OCI-LY1 (cell line): ENCODE results near the gene VWA8.

ENCODE experiments used
- H2AFZ ChIP-seq: fragments of 200-600 bp; sonication (generic), shearing (Covaris generic); 2 replicates; pipeline ENCODE4 v1.6.0; 2014; ENCODE audit warnings: antibody characterized with exemption, mild to moderate bottlenecking, low read length
- H3F3A ChIP-seq: fragments of 200-600 bp; sonication (generic), shearing (Covaris generic); 2 replicates; pipeline ENCODE4 v1.6.0; 2014; ENCODE audit warnings: mild to moderate bottlenecking, antibody characterized with exemption, low read length, moderate library complexity; ENCODE audit not compliant: insufficient read depth
- H3K27ac ChIP-seq: fragments of 200-600 bp; sonication (generic); 2 replicates; pipeline ENCODE4 v1.5.1; 2014; ENCODE audit warnings: low read length, mixed run types, mild to moderate bottlenecking, low read depth; ENCODE audit not compliant: poor library complexity, severe bottlenecking
- H3K27me3 ChIP-seq: fragments of 200-600 bp; sonication (generic); 2 replicates; pipeline ENCODE4 v1.6.0; 2014; ENCODE audit warnings: antibody characterized with exemption, mild to moderate bottlenecking, low read length, moderate library complexity; ENCODE audit not compliant: insufficient read depth
- H3K36me3 ChIP-seq: fragments of 200-600 bp; sonication (generic); 2 replicates; pipeline ENCODE4 v1.6.1; 2014; ENCODE audit warnings: mild to moderate bottlenecking, antibody characterized with exemption, low read length, moderate library complexity, mixed read lengths; ENCODE audit not compliant: insufficient read depth
- H3K4me1 ChIP-seq: fragments of 200-600 bp; sonication (generic); 2 replicates; pipeline ENCODE4 v1.5.1; 2014; ENCODE audit warnings: mild to moderate bottlenecking, low read length, moderate library complexity; ENCODE audit not compliant: insufficient read depth, severe bottlenecking
- H3K4me2 ChIP-seq: fragments of 200-600 bp; sonication (generic), shearing (Covaris generic); 2 replicates; pipeline ENCODE4 v1.6.1; 2014; ENCODE audit warnings: low read length
- H3K4me3 ChIP-seq: fragments of 200-600 bp; sonication (generic); 2 replicates; pipeline ENCODE4 v1.5.1; 2014; ENCODE audit warnings: low read length, low read depth, mild to moderate bottlenecking, mixed read lengths; ENCODE audit not compliant: poor library complexity, severe bottlenecking
- H3K79me2 ChIP-seq: fragments of 200-600 bp; shearing (Covaris generic); 2 replicates; pipeline ENCODE4 v1.6.1; 2016; ENCODE audit warnings: mixed run types, low read length, mixed read lengths; ENCODE audit not compliant: insufficient read depth
- H3K9ac ChIP-seq: fragments of 200-600 bp; sonication (generic), shearing (Covaris generic); 2 replicates; pipeline ENCODE4 v1.6.1; 2014; ENCODE audit warnings: mild to moderate bottlenecking, low read length, mixed read lengths
- H3K9me2 ChIP-seq: fragments of 200-600 bp; sonication (generic), shearing (Covaris generic); 2 replicates; pipeline ENCODE4 v1.6.1; 2014; ENCODE audit warnings: low read depth, mild to moderate bottlenecking, low read length, mixed read lengths
- H3K9me3 ChIP-seq: fragments of 200-600 bp; shearing (Covaris generic); 2 replicates; pipeline ENCODE4 v1.6.1; 2014; ENCODE audit warnings: low read length, mixed read lengths
- H4K20me1 ChIP-seq: fragments of 200-600 bp; sonication (generic), shearing (Covaris generic); 2 replicates; pipeline ENCODE4 v1.6.0; 2016; ENCODE audit warnings: mild to moderate bottlenecking, low read length; ENCODE audit not compliant: insufficient read depth
- EZH2 ChIP-seq: fragments of 200-600 bp; sonication (generic), shearing (Covaris generic); IDR thresholded peaks from 2 replicates; pipeline ENCODE4 v1.8.0; 2017; ENCODE audit warnings: borderline replicate concordance, mixed run types, mild to moderate bottlenecking, antibody characterized with exemption, low read length, moderate library complexity, mixed read lengths
- TF ChIP-seq, protein P1 (sequence below): fragments of 200-600 bp; sonication (generic), shearing (Covaris generic); IDR thresholded peaks from 2 replicates; pipeline ENCODE4 v1.5.1; 2017; ENCODE audit warnings: mild to moderate bottlenecking, antibody characterized with exemption, low read length, moderate library complexity, mixed read lengths

The VWA8 gene

DNA sequence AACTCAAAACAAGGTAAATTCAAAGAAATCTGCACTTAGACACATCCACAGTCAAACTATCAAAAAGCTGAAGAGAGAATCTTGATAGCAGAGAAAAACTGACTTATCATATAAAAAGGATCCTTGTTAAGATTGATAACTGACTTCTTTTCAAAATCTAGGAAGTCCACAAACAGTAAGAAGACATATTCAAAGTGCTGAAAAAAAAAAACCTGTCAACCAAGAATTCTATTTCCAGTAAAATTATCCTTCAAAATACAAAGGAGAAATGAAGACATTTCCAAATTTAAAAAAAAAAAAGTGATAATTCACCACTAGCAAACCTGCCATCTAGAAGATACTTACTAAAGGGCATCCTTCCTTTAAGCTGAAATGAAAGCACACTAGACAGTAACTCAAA is 15.0 kb downstream of the VWA8 start:
- Histone ChIP-seq H3K79me2 (peaks cover 13% of the 10 kb centered on the region), H2AFZ (no peak overlapping the region), H3K9me3 (peaks cover 6% of the 10 kb centered on the region; the same call in 1 of the 2 replicates), H3F3A (no peaks in the 10 kb centered on the region), H3K4me2 (no peak overlapping the region), H3K9ac (no peak overlapping the region), H3K4me1 (no peaks in the 10 kb centered on the region), H3K4me3 (no peak overlapping the region), H4K20me1 (no peaks in the 10 kb centered on the region), H3K27ac (no peak overlapping the region), H3K27me3 (no peaks in the 10 kb centered on the region), H3K9me2 (no peaks in the 10 kb centered on the region), H3K36me3 (peaks cover 44% of the 10 kb centered on the region)
- no peak for TF ChIP-seq EZH2
- TF ChIP-seq, protein P1, sequence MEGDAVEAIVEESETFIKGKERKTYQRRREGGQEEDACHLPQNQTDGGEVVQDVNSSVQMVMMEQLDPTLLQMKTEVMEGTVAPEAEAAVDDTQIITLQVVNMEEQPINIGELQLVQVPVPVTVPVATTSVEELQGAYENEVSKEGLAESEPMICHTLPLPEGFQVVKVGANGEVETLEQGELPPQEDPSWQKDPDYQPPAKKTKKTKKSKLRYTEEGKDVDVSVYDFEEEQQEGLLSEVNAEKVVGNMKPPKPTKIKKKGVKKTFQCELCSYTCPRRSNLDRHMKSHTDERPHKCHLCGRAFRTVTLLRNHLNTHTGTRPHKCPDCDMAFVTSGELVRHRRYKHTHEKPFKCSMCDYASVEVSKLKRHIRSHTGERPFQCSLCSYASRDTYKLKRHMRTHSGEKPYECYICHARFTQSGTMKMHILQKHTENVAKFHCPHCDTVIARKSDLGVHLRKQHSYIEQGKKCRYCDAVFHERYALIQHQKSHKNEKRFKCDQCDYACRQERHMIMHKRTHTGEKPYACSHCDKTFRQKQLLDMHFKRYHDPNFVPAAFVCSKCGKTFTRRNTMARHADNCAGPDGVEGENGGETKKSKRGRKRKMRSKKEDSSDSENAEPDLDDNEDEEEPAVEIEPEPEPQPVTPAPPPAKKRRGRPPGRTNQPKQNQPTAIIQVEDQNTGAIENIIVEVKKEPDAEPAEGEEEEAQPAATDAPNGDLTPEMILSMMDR, result no peak

DNA sequence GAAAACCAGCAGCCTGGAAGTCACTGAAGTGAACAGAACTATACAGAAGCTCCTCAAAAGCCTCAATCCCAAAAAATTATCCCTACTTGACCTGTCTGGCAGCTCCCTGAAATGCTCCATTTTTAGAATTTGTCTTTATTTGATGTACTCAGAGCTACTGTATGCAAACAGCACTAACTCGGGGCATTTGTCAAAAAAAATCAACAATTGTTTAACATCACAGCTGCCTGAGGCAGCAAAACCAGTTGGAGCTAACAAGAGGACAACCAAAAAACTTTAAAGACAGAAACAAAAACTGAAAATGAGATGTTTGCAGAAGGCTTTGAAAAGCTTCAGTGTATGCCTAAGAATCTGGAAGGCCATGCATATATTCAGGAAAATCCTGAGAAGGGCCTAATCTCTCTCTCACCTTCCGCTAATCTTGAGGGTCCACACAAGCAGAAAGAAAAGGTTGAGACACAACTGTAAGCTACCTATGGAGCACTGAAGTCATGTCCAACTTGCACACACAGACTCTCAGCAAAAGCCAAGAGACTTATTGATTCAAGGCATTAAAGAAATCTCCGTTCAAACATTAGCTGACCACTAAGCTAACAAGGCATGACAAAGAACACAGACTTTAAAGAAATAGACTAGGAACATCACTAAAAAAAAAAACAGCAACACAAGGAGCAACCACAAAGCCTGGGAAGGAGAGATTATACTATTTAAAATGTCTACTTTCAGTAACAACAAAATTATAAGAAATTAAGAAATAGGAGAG is 16.1 kb downstream of the VWA8 start:
- TF ChIP-seq EZH2, result no peak
- Histone ChIP-seq H3K4me1 (no peaks in the 10 kb centered on the region), H3F3A (no peaks in the 10 kb centered on the region), H3K79me2 (peaks cover 16% of the 10 kb centered on the region), H3K4me3 (no peak overlapping the region), H3K9me3 (peaks cover 6% of the 10 kb centered on the region; the same call in 1 of the 2 replicates), H3K4me2 (no peak overlapping the region), H3K9me2 (no peaks in the 10 kb centered on the region), H3K36me3 (peaks cover 44% of the 10 kb centered on the region), H3K27me3 (no peaks in the 10 kb centered on the region), H3K27ac (no peak overlapping the region), H3K9ac (no peak overlapping the region), H4K20me1 (no peaks in the 10 kb centered on the region), H2AFZ (no peak overlapping the region)

DNA sequence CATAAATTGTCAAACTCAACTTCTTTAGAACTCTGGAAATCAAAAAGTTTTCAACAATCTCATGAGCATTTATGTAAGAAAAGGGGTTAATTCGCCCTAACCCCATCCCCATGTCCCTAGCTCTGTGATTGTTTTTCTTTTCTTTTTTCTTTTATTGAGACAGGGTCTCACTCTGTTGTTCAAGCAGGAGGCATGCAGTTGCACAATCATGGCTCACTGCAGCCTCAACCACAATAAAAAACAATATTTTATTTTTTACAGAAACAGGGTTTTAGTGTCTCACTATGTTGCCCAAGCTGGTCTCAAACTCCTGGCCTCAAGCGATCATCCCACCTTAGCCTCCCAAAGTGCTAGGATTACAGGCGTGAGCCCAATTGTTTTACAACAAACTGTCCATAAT is 16.7 kb downstream of the VWA8 start:
- Histone ChIP-seq H3K27ac (no peak overlapping the region), H3F3A (no peaks in the 10 kb centered on the region), H2AFZ (no peak overlapping the region), H3K4me3 (no peak overlapping the region), H3K4me1 (no peaks in the 10 kb centered on the region), H3K4me2 (no peak overlapping the region), H3K36me3 (peaks cover 40% of the 10 kb centered on the region), H3K9me2 (no peaks in the 10 kb centered on the region), H3K79me2 (peaks cover 18% of the 10 kb centered on the region), H3K9ac (no peak overlapping the region), H3K9me3 (peaks cover 6% of the 10 kb centered on the region; the same call in 1 of the 2 replicates), H4K20me1 (no peaks in the 10 kb centered on the region), H3K27me3 (no peaks in the 10 kb centered on the region)
- TF ChIP-seq, protein P1, result no peak
- TF ChIP-seq EZH2, result no peak
